Activated CD4-positive, alpha-beta T cell treated with anti-CD3 and anti-CD28 coated beads, Interleukin-2, amount 50 U/mL, for 4 hours (primary cell): ENCODE data around the gene CMIP.
A peak's percentile ranks its signal among the peaks of the same experiment; 100 is the strongest.
"Not testable (repeated sequence)": the region's sequence is repeated elsewhere in the genome, so short reads cannot be mapped to it uniquely, and the experiment has no call there.

Source experiments
- DNase-seq, 2 experiments: peaks; one replicate each; pipeline ENCODE4 v3.0.0-alpha.2; 2020

CMIP gene

GRCh38 chr16:81444448-81445121, at the start of gene CMIP:
Gene CMIP (plus strand): TSS chr16:81444808.
- peak; percentile 61 to 62 for DNase-seq

GRCh38 chr16:81394966-81395655, 49.5 kb upstream of the CMIP start:
- no peak for DNase-seq

DNA sequence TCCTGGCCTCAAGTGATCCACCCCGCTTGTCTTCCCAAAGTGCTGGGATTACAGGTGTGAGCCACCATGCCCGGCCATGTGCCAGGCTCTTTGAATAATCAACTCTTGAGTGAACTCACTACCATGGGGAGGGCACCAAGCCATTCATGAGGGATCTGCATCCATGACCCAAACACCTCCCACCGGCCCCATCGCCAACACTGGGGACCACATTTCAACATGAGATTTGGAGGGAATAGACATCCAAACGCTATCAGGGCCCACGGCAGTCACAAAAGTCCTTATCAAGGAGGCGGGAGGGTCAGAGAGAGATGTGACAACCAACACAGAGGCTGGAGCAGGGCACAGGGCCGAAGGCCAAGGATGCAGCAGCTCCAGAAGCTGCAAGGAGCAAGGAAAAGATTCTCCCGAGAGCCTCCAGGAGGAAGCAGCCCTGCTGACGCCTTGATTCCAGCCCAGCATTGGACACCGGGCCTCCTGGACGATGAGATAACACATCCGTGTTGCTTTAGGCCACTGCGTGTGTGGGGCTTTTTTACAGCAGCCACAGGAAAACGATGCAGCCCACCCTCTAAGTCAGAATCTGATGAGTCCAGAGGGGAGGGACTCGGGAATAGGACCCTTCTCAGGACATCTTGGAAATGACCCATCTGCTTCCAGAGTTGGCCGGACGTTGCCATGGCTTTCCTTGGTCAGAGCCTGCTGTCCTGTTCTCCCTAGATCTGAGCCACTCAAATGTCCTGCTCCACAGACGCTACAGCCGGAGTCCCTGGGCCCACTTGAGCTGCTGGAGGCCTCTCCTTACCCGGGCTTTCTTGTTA, 47.3 kb upstream of the CMIP start:
- DNase-seq: no peak

GRCh38 chr16:81397879-81398520, 46.6 kb upstream of the CMIP start:
- no peak for DNase-seq

- DNase-seq: no peak
Measured at GRCh38 chr16:81399909-81400308, 44.7 kb upstream of the CMIP start.

- DNase-seq: no peak
Measured at GRCh38 chr16:81401035-81401950, 43.3 kb upstream of the CMIP start.

GRCh38 chr16:81403208-81403600, 41.4 kb upstream of the CMIP start:
- no peak for DNase-seq

GRCh38 chr16:81403601-81404391, 40.8 kb upstream of the CMIP start:
- peak; percentile 72 to 77 for DNase-seq

GRCh38 chr16:81405002-81405401, 39.6 kb upstream of the CMIP start:
- not testable (repeated sequence) for DNase-seq

DNA sequence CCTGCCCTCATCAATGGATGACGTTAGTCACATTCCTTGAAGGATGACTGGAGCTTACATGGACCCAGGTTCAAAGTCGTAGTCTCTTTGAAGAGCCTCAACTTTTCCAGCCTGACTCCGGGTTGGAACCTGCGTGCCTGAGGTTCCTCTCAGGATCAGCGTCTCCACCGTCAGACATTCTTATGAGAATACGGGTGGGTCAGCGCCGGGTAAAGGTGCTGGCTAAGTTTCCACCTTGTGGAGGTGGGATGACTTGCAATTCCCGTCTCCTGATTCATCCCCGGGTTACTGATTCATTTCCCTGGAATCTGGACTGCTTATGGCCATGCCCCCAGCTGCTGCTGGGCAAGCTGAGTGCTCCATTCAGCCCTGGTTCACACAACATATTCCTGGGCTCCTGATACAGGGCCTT, 38.9 kb upstream of the CMIP start:
- no peak for DNase-seq

DNA sequence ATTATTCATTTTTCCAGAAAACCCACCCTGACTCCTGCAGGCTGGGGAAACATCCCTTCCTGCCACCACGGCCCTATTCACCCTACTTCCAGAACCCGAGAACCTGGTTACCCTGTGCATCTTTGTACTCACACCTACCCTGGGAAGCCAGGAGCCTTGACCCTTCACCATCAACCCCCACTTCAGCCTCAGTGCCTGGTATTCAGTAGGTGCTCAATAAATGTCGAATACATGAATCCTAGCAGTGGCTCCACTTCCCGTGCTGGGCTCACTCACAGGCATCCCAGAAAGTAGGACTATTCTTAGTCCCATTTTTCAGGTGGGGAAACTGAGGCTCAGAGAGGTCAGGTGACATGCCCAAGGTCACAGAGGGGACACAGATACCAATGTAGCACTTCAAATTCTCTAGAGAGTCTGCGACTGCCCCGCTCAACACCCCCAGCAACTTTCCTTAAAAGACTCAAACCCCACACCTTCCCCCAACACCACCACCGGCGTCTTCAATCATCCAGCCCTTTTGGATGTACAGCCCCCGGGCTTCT, 36.1 kb upstream of the CMIP start:
- no peak for DNase-seq

DNA sequence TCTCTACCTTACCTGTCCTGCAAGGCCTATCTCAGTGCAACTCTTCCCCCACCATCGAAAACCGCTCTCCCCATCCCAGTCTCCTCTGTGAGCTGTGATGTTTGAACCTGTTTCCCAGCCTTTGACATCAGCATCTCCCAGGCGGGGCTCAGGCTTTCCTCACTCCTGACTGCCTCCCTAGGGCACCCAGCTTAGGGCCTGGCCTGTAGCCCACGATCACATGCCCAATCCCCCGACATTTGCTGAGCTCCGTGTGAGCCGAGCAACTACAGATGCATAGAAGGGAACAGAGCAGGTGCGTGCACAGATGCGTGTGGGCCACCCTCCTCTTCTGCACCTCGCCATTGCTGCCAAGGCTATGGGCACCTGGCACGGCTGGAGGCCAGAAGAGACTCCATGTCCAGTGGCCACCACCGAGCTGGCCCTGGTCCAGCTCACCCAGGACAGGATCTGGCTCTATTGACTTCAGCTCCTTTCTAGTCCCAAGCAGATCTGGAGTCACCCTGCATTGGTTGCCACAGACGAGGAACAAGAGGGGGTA, 35.5 kb upstream of the CMIP start:
- DNase-seq: no peak

GRCh38 chr16:81410643-81411293, 33.8 kb upstream of the CMIP start:
- no peak for DNase-seq

GRCh38 chr16:81413245-81413990, 31.2 kb upstream of the CMIP start:
- no peak for DNase-seq

DNA sequence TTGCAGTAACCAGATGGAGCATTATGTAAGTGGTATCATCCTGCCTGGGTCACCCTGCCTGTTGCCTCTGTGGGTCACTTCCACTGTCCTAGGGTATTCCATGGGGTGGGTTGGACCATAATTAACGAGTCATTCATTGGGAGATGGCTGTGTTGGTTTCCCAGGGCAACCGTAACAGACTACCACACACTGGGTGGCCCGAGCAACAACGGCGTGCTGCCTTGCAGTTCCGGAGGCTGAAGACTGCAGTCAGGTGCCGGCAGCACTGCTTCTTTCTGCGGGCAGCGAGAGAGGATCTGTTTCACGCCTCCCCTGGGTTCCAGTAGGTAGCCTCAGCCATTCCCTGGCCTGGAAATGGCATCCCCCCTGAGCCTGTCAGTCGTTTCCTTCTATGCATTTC, 28.9 kb upstream of the CMIP start:
- DNase-seq: no peak

GRCh38 chr16:81416749-81417148, 27.9 kb upstream of the CMIP start:
- DNase-seq: no peak

DNA sequence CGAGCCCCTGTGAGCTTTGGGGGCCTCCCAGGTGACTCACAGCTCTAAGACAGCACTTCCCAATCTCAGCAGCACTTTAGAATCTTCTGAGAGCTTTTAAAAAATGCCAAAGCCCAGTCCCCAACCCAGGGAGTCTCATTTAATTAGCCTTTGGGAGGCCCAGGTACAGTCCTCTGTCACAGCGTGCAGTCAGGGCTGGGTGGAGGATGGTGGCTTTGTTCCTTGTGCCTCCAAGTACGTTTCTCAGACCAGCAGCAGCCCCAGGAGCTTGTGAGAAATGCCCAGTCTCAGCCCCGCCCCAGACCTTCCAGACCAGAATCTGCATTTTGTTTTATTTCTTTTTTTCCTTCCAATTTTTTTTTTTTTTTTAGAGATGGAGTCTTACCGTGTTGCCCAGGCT, 27.4 kb upstream of the CMIP start:
- DNase-seq: no peak

- DNase-seq: no peak
Measured at GRCh38 chr16:81419806-81420205, 24.8 kb upstream of the CMIP start.

DNA sequence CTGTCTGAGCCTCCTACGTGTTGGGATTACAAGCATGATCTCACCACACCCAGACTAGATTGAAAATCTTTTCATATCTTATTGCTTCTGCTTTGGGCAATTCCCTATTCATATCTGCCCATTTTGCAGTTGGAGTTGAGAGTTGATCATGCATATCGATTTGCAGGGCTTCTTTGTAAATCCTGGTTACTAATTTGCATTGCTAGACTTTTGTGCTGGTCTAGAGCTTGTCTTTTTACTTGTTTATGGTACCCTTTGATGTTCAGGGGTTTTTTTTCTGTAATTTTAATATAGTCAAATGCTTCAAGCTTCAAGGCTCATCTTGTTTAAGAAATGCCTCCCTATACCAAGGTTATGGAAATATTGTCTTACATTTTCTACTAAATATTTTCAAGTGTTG, 23.5 kb upstream of the CMIP start:
- DNase-seq: no peak
